ENCODE measurements around the gene TJP1. TPM values are rescaled to one million over a fixed set of nuclear protein-coding genes. Genes with fewer than 3 reads are reported as not detected.
"Not testable (repeated sequence)": the region's sequence is repeated elsewhere in the genome, so short reads cannot be mapped to it uniquely, and the experiment has no call there.

Gene TJP1
- polyA plus RNA-seq, 1 experiment: 42.5 TPM

DNA sequence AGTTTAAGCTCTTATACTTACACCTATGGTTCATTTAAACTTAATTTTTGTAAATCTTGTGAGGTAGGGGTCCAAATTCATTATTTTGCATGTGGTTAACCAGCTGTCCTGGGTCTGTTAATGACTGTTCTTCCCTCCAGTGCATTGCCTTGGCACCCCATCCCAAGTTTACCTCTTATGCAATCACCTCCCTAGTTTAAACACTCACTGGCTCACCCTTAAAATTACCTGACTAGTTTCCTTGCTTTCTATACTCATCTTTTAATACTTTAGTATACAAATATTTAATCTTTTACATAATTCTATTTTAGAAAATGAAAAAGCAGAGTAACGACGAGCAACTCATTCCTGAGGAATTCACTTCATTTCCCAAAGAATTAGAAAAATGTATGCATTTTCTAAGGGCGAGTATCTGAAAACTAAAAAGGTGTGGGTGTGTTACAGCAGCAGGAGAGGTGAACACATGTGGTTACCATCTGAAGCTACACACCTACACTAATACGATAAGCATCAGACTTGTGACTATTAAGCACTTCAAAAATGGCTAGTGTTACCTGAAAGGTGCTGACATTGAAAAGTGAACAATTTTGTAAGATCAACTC, 33.7 kb downstream of the TJP1 start:
- H3K36me3 ChIP-seq (ENCODE audit: control insufficient read depth, insufficient read depth, low read length): no peaks in the 10 kb centered on the region
- no peaks in the 10 kb centered on the region for H3K27me3 ChIP-seq (ENCODE audit: control insufficient read depth, insufficient read depth, low read length)
- POLR2A ChIA-PET: no interaction called here
- CTCF ChIA-PET: no interaction called here
- DNase-seq (ENCODE audit: low read depth): no peak
- H3K4me3 ChIP-seq (ENCODE audit: low read depth, low read length): no peak overlapping the region
- TF ChIP-seq, protein P1, sequence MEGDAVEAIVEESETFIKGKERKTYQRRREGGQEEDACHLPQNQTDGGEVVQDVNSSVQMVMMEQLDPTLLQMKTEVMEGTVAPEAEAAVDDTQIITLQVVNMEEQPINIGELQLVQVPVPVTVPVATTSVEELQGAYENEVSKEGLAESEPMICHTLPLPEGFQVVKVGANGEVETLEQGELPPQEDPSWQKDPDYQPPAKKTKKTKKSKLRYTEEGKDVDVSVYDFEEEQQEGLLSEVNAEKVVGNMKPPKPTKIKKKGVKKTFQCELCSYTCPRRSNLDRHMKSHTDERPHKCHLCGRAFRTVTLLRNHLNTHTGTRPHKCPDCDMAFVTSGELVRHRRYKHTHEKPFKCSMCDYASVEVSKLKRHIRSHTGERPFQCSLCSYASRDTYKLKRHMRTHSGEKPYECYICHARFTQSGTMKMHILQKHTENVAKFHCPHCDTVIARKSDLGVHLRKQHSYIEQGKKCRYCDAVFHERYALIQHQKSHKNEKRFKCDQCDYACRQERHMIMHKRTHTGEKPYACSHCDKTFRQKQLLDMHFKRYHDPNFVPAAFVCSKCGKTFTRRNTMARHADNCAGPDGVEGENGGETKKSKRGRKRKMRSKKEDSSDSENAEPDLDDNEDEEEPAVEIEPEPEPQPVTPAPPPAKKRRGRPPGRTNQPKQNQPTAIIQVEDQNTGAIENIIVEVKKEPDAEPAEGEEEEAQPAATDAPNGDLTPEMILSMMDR (IDR thresholded peaks at IDR 0.05; ENCODE audit: insufficient read depth, low read depth, low read length): no peak

DNA sequence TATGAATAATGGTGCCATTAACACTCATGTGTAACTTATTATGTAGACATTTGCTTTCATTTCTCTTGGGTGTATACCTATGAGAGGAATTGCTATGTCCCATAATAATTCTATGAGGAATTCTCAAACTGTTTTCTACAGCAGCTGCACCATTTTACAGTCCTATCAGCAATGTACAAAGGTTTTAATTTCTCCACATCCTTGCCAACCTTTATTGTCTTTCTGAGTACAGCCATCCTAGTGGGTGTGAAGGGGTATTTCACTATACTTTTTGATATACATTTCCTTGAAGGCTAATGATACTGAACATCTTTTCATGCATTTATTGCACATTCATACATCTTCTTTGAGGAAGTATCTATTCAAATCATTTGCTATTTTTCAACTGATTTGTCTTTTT, 34.5 kb downstream of the TJP1 start:
- POLR2A ChIA-PET: no interaction called here
- CTCF ChIA-PET: interaction anchor here (1.1 kb wide), 1 partner anchor 12 kb away, joined by 4 read pairs; no protein-coding TSS in a partner anchor
- TF ChIP-seq, protein P1 (IDR thresholded peaks at IDR 0.05; ENCODE audit: insufficient read depth, low read depth, low read length): no peak
- no peak for DNase-seq (ENCODE audit: low read depth)
- H3K36me3 ChIP-seq (ENCODE audit: control insufficient read depth, insufficient read depth, low read length): no peaks in the 10 kb centered on the region
- H3K4me3 ChIP-seq (ENCODE audit: low read depth, low read length): no peak overlapping the region
- H3K27me3 ChIP-seq (ENCODE audit: control insufficient read depth, insufficient read depth, low read length): no peaks in the 10 kb centered on the region

DNA sequence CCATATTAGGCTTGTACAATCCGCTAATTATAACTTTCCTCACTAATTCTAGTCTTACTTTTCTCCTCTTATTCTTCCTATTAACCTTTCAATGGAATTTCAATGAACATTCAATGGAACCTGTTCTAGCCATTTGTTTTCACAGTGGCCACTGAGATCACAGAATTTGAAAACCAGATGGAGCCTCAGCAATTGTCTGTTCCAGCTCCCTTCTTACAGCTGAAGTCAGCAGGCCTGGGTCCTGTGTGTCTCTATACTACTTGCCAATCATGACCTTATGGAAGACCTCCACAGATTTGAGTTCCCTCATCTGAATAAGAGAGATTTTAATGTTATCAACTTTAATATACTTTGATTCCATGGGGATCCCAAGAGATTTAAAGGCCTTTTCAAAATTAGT, 36.6 kb downstream of the TJP1 start:
- CTCF ChIA-PET: no interaction called here
- no peak overlapping the region for H3K4me3 ChIP-seq (ENCODE audit: low read depth, low read length)
- DNase-seq (ENCODE audit: low read depth): no peak

DNA sequence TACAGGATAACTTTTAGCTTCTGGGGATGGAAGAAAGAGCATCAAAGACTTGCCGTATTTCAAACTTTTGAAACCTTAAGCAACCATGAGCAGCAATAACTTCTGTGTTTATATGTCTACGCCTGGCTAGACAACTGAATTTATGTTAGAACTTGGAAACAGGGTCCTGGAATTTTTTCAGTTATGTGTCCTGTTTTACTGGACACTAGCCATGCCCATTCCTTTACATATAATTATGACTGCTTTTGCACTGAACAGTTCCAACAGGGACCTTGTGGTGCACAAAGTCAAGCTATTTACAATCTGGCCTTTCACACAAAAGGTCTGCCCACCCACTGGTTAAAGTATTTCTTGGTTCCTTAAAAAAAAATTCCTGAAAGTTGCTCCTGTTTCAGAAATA, 37.1 kb downstream of the TJP1 start:
- no peaks in the 10 kb centered on the region for H3K27me3 ChIP-seq (ENCODE audit: control insufficient read depth, insufficient read depth, low read length)
- DNase-seq (ENCODE audit: low read depth): no peak
- POLR2A ChIA-PET: no interaction called here
- H3K4me3 ChIP-seq (ENCODE audit: low read depth, low read length): no peak overlapping the region
- CTCF ChIA-PET: no interaction called here
- no peaks in the 10 kb centered on the region for H3K36me3 ChIP-seq (ENCODE audit: control insufficient read depth, insufficient read depth, low read length)
- TF ChIP-seq, protein P1 (IDR thresholded peaks at IDR 0.05; ENCODE audit: insufficient read depth, low read depth, low read length): no peak

More for the DNA sequence above, 36.6 kb downstream of the TJP1 start:
- TF ChIP-seq, protein P1 (IDR thresholded peaks at IDR 0.05; ENCODE audit: insufficient read depth, low read depth, low read length): no peak
- Histone ChIP-seq H3K36me3 (ENCODE audit: control insufficient read depth, insufficient read depth, low read length) (no peaks in the 10 kb centered on the region), H3K27me3 (ENCODE audit: control insufficient read depth, insufficient read depth, low read length) (no peaks in the 10 kb centered on the region)
- POLR2A ChIA-PET: no interaction called here

DNA sequence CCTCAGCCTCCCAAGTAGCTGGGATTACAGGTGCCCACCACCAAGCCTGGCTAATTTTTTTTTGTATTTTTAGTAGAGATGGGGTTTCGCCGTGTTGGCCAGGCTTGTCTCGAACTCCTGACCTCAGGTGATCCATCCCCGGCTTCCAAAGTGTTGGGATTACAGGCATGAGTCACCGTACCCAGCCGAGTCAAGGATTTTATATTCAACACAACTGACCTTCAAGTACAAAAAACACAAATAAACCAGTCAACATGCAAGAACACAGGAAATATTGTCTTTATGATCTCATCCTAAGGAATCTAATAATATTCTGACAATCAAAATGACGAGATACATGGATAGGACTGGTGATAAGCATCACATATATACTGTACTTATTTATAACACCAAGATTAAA, 37.9 kb downstream of the TJP1 start:
- DNase-seq (ENCODE audit: low read depth): no peak
- Histone ChIP-seq H3K27me3 (ENCODE audit: control insufficient read depth, insufficient read depth, low read length) (no peaks in the 10 kb centered on the region), H3K36me3 (ENCODE audit: control insufficient read depth, insufficient read depth, low read length) (no peaks in the 10 kb centered on the region), H3K4me3 (ENCODE audit: low read depth, low read length) (no peak overlapping the region)
- TF ChIP-seq, protein P1 (IDR thresholded peaks at IDR 0.05; ENCODE audit: insufficient read depth, low read depth, low read length): no peak
- ChIA-PET POLR2A (no interaction called here), CTCF (interaction anchor here (1.1 kb wide), 1 partner anchor 36 kb away, joined by 3 read pairs; no protein-coding TSS in a partner anchor)

DNA sequence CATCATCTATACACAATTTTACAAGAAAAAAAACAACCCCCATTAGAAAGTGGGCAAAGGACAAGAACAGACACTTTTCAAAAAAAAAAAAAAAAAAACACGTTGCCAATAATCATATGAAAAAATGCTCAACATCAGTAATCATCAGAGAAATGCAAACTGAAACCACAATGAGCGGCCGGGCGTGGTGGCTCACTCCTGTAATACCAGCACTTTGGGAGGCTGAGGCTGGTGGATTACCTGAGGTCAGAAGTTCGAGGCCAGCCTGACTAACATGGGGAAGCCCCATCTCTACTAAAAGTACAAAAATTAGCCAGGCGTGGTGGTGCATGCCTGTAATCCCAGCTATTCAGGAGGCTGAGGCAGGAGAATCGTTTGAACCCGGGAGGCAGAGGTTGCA, 39.5 kb downstream of the TJP1 start:
- H3K36me3 ChIP-seq (ENCODE audit: control insufficient read depth, insufficient read depth, low read length); DNase-seq (ENCODE audit: low read depth); POLR2A ChIA-PET; CTCF ChIA-PET; H3K4me3 ChIP-seq (ENCODE audit: low read depth, low read length); H3K27me3 ChIP-seq (ENCODE audit: control insufficient read depth, insufficient read depth, low read length): not testable (repeated sequence)
